ES-I3 (cell line): Measurements from ENCODE around the gene PHACTR3.

ENCODE experiments used
- H3K36me3 ChIP-seq: 2 replicates; pipeline ENCODE4 v1.6.1; 2013; ENCODE audit warnings: mild to moderate bottlenecking, low read length, control low read depth, moderate library complexity; ENCODE audit not compliant: insufficient read depth
- H3K4me1 ChIP-seq: 2 replicates; pipeline ENCODE4 v1.6.1; 2013; ENCODE audit warnings: mild to moderate bottlenecking, control low read depth, low read length; ENCODE audit not compliant: insufficient read depth
- H3K9ac ChIP-seq: 2 replicates; pipeline ENCODE4 v1.6.1; 2013; ENCODE audit warnings: low read depth, mild to moderate bottlenecking, low read length, moderate library complexity
- H3K9me3 ChIP-seq: 2 replicates; pipeline ENCODE4 v1.6.1; 2013; ENCODE audit warnings: mild to moderate bottlenecking, low read length, moderate library complexity; ENCODE audit not compliant: control insufficient read depth, insufficient read depth

Gene PHACTR3

DNA sequence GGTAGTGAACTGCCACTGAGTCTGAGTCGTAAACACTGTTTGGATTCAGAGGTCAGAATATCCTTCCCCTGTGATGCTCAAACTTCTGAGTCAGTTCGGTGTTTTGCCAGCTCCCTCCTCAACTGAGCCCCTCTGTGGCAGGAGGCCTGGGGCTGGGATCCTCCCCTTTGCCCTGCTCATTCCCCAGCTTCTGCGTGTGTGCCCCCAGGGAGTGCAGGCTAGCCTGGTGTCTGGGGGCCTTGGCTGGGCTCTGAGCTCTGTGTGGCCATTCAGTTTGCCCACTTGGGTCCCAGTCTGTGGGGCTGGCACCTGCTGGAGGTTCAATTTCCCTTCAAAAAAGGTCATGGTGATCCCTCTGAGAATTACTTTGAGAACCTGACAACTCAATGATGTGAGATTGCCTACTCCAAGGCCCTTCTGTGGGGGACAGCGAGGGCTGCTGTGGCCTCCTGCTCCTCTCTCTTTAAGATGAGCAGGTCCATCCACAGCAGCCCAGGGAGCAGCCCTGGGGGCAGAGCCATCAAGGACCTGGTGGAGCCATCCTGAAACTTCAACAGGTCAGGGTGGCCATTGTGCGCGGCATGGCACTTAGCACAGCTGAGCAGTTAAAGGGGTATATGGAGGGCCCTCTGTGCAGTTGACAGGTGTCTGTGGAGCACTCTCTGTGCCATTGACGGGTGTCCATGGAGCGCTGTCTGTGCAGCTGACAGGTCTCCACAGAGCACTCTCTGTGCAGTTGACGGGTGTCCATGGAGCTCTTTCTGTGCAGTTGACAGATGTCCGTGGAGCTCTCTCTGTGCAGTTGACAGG is 181.9 kb downstream of the PHACTR3 start:
- Histone ChIP-seq H3K36me3 (no peaks in the 10 kb centered on the region), H3K9me3 (no peaks in the 10 kb centered on the region), H3K9ac (no peak overlapping the region), H3K4me1 (no peaks in the 10 kb centered on the region)

DNA sequence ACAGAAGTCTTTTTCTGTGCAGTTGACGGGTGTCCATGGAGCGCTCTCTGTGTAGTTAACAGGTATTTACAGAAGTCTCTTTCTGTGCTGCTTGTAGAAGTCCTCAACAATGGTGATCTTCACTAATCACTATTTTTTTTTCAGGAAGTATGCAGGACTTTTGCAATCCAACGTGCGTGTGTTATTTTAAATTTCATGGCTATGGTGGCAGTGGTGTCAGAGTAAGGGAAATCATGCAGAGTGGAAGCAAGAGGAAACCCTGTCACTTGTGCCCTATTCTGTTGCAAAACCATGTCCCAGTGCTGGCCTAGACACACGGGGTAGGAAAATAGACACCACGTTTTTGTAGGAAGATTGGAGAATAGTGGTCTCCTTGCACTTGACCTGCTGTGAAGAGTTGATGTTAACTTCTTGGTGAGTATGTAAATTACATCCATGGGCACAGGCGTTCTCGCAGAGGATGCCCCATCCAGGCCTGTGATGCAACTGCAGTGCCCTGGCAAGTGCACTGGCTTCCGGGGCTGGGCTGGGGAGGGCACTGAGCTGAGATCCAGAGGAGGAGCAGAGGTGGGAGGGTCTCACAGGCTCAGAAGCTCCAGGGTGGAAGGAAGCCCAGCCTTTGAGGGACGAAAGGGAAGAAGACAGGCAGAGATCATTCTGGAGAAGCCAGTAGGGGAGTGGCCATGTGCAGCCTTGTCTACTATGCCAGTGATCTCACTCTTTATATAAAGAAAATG is 182.6 kb downstream of the PHACTR3 start:
- Histone ChIP-seq H3K9me3 (no peaks in the 10 kb centered on the region), H3K36me3 (no peaks in the 10 kb centered on the region), H3K9ac (no peak overlapping the region), H3K4me1 (no peaks in the 10 kb centered on the region)

DNA sequence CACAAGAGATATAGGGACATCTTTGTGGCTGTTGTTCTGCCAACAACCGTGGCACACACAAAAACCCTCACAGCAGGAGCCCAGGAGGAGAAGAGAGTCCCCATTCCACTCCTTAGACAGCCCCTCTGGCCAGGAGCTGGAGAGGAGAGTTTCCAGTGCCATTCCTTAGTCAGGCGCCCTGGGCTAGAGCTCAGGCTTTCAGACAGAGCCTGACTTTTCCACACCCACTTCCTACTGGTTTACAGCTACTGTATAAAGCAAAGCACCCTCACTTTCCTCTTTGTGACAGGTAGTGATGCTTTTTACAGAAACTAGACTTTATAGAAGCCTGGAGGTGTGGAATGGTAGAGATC is 183.2 kb downstream of the PHACTR3 start:
- Histone ChIP-seq H3K4me1 (no peaks in the 10 kb centered on the region), H3K36me3 (no peaks in the 10 kb centered on the region), H3K9ac (no peak overlapping the region), H3K9me3 (no peaks in the 10 kb centered on the region)

DNA sequence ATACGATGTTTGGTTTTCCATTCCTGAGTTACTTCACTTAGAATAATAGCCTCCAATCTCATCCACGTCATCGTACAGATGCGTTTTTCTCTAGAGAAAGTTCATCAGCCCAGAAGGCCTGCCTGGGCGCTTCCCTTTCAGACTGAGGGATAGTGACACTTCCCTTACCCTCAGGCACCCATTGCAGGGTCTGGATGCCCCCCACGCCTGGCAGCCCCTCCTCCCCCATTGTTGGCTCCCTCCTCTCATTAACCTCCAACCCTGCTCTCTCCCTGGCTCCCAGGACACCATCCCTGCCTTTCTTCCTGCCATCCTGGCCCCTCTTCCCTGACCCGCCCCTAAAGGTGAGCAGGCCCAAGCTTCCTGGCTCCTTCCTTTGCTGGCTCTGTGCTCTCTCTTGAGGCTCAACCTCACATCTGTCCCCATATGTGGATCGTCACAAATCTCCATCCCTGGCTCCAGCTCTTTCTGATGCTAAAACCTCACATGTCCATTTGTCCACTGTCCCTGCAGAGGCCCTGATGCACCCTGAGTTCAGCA is 183.9 kb downstream of the PHACTR3 start:
- Histone ChIP-seq H3K4me1 (no peaks in the 10 kb centered on the region), H3K36me3 (no peaks in the 10 kb centered on the region), H3K9ac (no peak overlapping the region), H3K9me3 (no peaks in the 10 kb centered on the region)

DNA sequence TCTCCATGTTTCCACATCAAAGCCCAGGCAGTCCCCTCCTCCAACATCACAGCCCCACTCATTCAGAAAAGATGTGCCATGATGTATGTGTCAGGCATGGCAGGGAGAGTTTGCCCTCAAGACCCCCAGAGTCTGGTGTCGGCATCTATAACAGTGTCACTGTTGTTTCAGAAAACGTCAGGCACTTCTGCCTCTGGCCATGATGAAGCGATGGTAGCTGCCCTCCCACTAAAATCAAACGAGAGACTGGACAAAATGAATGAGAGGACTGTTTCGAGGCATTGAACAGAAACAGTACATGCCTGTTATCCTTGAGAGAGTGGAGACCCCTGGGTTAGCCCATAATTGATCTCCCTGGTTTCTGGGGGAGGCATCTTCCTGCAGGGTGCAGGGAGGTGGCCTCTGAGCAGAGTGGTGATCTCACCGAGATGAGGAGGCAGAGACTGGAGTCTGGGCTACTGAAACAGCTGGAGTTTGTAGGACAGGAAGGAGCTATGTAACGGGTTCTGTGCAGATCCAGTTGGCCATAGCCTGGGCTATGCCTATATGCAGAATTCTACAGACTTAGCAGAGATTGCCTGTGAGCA is 184.6 kb downstream of the PHACTR3 start:
- H3K4me1 ChIP-seq: no peaks in the 10 kb centered on the region
- H3K9me3 ChIP-seq: no peaks in the 10 kb centered on the region
- no peaks in the 10 kb centered on the region for H3K36me3 ChIP-seq
- no peak overlapping the region for H3K9ac ChIP-seq

DNA sequence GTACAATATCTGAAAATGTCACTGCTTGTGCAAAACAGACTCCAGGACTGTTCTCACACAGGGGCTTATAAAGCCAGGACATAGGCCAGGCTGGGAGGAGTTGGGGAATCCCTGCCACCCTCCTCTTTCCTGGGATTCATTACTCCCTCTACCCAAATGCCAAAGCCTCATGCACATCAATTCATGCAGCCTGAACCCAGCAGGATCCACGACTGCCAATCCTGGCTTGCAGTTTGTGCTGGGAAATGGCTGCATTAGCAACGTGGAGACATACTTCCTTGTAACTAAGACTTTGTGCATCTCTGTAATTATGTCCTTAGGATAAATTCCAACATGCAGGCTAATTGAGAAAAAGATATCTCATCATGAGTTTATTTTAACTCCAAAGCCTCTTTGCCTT is 185.3 kb downstream of the PHACTR3 start:
- no peaks in the 10 kb centered on the region for H3K36me3 ChIP-seq
- no peaks in the 10 kb centered on the region for H3K9me3 ChIP-seq
- H3K4me1 ChIP-seq: no peaks in the 10 kb centered on the region
- no peak overlapping the region for H3K9ac ChIP-seq

DNA sequence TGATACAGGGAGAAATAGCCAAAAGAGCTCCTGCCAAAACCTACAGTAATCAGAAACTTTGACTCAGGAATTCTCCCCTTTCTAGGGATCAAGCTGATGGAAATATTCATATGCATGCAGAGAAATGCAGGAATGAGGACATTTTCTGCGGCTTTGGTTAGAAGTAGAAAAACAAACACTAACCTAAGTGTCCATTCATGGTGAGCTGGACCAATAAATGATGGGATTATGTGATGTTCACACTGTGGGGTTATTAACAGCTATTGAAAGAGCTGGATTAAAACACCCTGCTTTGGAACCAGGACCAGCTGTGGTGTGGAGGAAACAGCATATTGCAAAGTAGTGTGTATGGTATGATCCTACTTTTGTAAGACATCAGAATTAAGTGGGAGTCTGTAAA is 186.0 kb downstream of the PHACTR3 start:
- Histone ChIP-seq H3K9me3 (no peaks in the 10 kb centered on the region), H3K9ac (no peak overlapping the region), H3K36me3 (no peaks in the 10 kb centered on the region), H3K4me1 (no peaks in the 10 kb centered on the region)

DNA sequence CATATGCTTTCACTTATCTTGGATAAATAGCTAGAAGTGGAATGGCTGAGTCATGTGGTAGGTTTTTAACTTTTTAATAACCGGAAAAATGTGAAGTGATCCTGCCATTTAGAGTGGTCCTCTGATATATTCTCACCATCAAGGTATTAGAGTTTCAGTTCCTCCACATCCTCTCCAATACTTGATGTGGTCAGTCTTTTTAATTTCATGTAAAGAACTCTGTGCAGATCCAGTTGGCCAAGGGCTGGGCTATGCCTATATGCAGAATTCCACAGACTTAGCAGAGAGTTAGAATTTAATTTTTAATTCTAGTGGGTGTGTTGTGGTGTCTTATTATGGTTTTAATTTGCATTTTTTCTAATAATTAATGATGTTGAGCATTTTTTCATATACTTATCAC is 188.0 kb downstream of the PHACTR3 start:
- H3K9ac ChIP-seq: no peak overlapping the region
- no peaks in the 10 kb centered on the region for H3K36me3 ChIP-seq
- no peaks in the 10 kb centered on the region for H3K9me3 ChIP-seq
- no peaks in the 10 kb centered on the region for H3K4me1 ChIP-seq

DNA sequence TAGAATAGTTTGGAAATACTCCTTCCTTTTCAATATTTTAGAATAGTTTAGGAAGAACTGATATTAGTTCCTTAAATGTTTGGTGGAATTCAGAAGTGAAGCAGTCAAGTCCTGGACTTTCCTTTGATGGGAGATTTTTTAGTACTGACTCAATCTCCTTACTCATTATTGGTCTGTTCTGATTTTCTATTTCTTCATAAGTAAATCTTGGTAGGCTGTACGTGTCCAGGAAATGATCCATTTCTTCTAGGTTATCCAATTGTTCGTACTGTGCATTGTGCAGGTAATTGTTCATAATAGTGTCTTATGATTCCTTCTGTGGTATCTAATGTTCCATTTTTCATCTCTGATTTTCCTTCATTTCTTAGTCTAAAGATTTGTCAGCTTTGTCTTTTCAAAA is 190.2 kb downstream of the PHACTR3 start:
- Histone ChIP-seq H3K9me3 (no peaks in the 10 kb centered on the region), H3K9ac (no peak overlapping the region), H3K4me1 (no peaks in the 10 kb centered on the region), H3K36me3 (no peaks in the 10 kb centered on the region)

DNA sequence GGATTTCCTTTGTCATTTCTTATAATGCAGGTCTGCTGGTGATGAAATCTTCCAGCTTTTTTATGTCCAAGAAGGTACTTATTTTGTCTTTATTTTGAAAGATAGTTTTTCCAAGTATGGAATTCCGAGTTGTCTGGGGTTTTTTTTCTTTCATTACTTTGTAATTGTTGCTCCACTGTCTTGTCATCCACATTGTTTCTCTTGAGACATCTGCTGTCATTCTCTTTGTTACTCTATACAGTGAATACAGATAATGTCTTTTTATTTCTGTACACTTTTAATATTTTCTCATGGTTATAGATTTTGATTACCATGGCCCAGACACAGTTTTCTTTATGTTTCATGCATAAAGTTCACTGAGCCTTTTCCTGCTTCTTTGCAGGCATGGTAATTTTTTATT is 196.0 kb downstream of the PHACTR3 start:
- H3K9me3 ChIP-seq: no peaks in the 10 kb centered on the region
- no peak overlapping the region for H3K9ac ChIP-seq
- no peaks in the 10 kb centered on the region for H3K4me1 ChIP-seq
- H3K36me3 ChIP-seq: no peaks in the 10 kb centered on the region

DNA sequence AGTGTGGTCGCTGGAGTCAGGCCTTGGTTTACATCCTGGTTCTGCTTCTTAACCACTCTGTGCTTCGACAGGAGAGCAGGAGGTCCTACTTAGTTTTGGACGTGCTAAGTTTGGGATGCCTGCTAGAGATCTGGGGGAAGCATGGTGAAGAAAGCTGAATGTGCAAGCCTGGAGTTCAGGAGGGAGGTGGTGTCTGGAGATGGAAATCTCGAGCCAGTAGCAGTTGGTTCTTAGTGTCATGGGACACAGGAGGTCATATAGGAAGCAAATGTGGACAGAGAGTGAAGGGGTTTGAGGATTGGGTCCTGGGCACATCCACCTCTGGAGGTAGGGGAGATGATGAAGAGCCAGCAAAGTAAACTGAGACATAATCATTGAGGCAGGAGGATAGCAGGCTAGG is 197.7 kb downstream of the PHACTR3 start:
- H3K36me3 ChIP-seq: no peaks in the 10 kb centered on the region
- H3K4me1 ChIP-seq: no peaks in the 10 kb centered on the region
- H3K9me3 ChIP-seq: no peaks in the 10 kb centered on the region
- H3K9ac ChIP-seq: no peak overlapping the region

DNA sequence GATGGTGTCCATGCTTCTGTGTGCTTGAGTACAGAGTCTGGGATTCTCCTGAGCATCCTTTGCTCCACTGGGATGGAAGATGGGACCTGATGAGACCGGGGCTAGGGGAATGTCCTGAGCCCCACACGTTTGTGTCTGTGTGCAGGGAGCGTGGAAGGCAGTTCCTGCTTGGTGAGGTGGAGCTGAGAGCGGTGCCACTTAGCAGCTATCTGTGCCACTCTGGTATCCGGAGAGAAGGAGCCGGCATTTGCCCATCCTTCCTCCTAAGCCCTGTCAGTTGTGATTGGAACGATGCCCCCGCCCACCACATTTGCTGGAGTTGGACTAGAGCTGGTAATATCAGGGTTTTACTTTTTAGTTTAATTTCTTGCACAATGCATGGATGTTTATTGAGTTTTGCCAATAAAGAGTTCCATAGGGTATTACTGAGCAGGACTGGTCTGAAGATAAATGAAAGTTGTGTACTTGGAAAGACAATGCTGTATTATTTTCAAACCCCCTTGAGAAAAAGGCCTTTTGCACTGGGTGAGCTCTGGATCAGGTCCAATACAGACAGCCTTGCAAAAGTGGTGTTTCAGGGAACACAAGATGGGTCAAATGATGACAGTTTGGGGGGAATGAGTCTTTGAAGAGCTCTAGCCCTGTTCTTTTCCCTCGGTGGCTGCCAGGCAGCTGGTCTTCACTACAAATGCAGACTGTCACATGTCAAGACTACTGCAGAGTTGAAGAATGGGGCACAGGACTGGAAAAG is 198.3 kb downstream of the PHACTR3 start:
- Histone ChIP-seq H3K36me3 (no peaks in the 10 kb centered on the region), H3K9me3 (no peaks in the 10 kb centered on the region), H3K4me1 (no peaks in the 10 kb centered on the region), H3K9ac (no peak overlapping the region)

DNA sequence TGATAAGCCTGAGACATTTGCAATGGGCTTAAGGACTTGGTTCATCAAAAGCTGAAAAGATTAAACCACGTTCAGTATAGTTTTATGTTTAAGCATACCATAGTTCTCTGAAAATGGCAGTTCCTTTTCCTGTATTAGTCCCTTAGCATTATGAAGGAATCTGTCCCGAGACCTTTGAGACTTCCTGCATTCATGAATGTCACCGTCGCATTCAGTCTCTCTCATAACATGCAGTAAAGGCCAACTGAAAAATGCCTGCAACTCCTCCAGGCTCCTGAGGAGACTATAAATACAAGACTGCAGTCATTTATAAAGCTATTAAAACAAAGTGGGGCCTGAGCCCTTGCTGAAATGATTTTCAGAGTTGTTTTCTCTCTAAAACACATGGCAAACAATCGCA is 200.0 kb downstream of the PHACTR3 start:
- Histone ChIP-seq H3K4me1 (no peaks in the 10 kb centered on the region), H3K9ac (no peak overlapping the region), H3K36me3 (no peaks in the 10 kb centered on the region), H3K9me3 (no peaks in the 10 kb centered on the region)

DNA sequence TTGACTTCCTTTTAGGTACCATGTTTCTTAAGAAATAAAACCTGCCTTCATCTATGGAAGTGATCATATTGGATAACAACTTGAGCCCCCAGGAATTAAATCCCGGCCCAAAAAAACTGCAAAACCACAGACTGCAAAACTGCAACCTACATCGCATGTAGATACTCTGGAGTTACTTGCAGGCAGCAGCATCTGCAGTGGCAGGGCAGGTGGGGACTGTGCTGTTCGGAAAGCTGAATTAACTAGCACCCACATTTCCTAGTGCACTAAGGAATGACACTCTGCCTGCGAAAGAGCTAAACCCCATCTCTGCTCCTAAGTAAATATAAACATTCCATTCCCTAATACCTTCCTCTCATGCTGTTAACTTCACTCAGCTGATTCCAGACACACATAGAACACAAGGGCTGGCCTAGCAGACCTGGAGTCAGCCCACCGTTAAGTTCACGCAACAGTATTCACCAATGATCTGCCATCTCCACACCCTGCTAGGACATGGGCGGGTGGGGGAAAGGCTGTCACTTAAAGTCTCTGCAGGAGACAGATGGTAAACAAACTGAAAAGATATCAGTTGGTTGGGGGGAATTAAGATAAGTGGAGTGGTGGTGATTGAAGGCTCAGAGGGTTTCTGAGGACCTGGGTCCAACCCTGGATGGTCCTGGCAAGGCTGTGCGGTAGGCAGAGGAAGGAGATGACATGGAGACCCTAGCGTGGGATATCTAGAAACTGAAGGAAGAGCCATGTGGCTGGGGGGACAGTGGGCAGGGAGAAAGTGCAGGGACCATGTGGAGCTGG is 200.7 kb downstream of the PHACTR3 start:
- Histone ChIP-seq H3K9ac (no peak overlapping the region), H3K9me3 (no peaks in the 10 kb centered on the region), H3K36me3 (no peaks in the 10 kb centered on the region)

More for the DNA sequence above, 200.7 kb downstream of the PHACTR3 start:
- H3K4me1 ChIP-seq: no peaks in the 10 kb centered on the region
